ENCODE data around the gene ISG20. TPM values are rescaled to one million over a fixed set of nuclear protein-coding genes. Genes with fewer than 3 reads are reported as not detected.

The ISG20 gene
- total RNA-seq, 1 donor from 2014 or later, result 34.9 TPM

DNA sequence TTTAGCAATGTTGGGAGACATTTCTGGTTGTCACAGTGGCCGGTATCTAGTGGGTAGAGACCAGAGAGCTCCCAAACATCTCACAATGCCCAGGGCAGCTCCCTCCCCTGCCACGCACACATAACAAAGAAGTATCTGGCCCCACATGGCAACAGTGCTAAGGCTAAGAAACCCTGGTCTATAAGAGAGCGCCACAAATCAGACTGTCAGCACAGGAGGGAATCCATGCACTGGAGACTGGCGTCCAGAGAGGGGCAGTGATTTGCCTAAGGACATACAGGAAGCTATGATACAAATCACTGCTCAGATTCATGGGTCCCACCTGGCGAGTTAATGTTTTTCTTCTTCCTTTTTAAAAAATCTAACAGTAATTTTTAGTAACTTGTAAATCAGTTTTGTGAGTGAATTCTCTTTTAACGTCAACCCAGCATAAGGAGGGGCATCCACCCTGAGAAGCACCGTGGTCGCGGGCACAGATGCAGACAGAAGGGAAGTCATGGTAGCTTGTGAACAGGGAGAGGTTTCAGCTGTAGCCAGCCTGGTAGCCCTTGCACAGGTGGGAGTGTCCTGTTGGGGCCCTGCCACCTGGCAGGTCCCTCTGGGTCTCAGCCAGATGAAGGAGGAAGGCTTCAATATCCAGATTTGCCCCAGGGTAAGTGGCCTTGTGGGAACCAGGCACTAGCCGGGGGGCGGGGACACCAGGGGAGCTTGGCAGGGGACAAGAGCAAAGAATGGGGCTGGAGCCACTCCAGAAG, 8.7 kb downstream of the ISG20 start:
- peaks cover 38% of the 10 kb centered on the region for H3K36me3 Mint-ChIP-seq (ENCODE audit: low read depth)

GRCh38 chr15:88648357-88649214, 9.8 kb downstream of the ISG20 start:
- intact Hi-C loops (cut with micrococcal nuclease), result no loop called here
- H3K9me3 Mint-ChIP-seq, result no peaks in the 10 kb centered on the region
- DNase-seq (ENCODE audit: low spot score), result no peak

More for the DNA sequence above, 8.7 kb downstream of the ISG20 start:
- Mint-ChIP-seq H3K27me3 (ENCODE audit: insufficient read depth) (no peaks in the 10 kb centered on the region), H3K27ac (peak overlapping the region; percentile 67), H3K9me3 (no peaks in the 10 kb centered on the region), H3K4me3 (peak overlapping the region; percentile 7), H3K4me1 (ENCODE audit: low read depth) (peaks cover 65% of the 10 kb centered on the region)
- intact Hi-C loops (cut with micrococcal nuclease), result no loop called here
- DNase-seq (ENCODE audit: low spot score), result no peak

DNA sequence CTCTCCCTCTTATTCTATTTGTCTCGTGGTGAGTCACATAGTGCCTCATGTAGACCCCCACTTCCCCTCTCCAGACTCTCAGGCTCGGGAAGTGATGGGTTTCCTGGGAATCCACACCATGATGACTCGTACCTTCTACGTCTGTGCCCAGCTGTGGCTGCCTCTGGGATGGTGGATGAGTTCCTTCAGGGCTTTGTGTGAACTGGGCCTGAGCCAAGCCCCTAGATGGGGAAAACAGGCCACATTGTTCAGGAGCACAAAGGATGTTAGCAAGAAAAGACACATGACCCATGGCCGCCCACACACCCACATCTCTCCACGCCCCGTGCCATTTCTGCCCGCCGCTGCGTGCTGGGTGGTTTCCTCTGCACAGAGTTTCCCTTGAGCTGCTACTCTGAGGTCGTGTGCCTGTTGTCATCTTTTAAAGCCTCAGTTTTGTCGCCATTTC, 10.5 kb downstream of the ISG20 start:
- Mint-ChIP-seq H3K9me3 (no peaks in the 10 kb centered on the region), H3K36me3 (ENCODE audit: low read depth) (peaks cover 38% of the 10 kb centered on the region), H3K27me3 (ENCODE audit: insufficient read depth) (no peaks in the 10 kb centered on the region), H3K27ac (peak overlapping the region; percentile 85), H3K4me3 (peak overlapping the region; percentile 78), H3K4me1 (ENCODE audit: low read depth) (peaks cover 63% of the 10 kb centered on the region)
- peak; percentile 52 for DNase-seq (ENCODE audit: low spot score)
- intact Hi-C loops (cut with micrococcal nuclease), result no loop called here

More at GRCh38 chr15:88648357-88649214, 9.8 kb downstream of the ISG20 start:
- Mint-ChIP-seq H3K27ac (peak overlapping the region; percentile 85), H3K4me1 (ENCODE audit: low read depth) (peaks cover 69% of the 10 kb centered on the region), H3K4me3 (peak overlapping the region; percentile 78), H3K27me3 (ENCODE audit: insufficient read depth) (no peaks in the 10 kb centered on the region), H3K36me3 (ENCODE audit: low read depth) (peaks cover 43% of the 10 kb centered on the region)

- Mint-ChIP-seq H3K4me3 (peak overlapping the region; percentile 78), H3K27ac (peak overlapping the region; percentile 85), H3K27me3 (ENCODE audit: insufficient read depth) (no peaks in the 10 kb centered on the region), H3K4me1 (ENCODE audit: low read depth) (peaks cover 58% of the 10 kb centered on the region), H3K9me3 (no peaks in the 10 kb centered on the region), H3K36me3 (ENCODE audit: low read depth) (peaks cover 40% of the 10 kb centered on the region)
- intact Hi-C loops (cut with micrococcal nuclease), result no loop called here
- DNase-seq (ENCODE audit: low spot score), result no peak
Observed at GRCh38 chr15:88649753-88650551, 11.1 kb downstream of the ISG20 start.

- Mint-ChIP-seq H3K4me1 (ENCODE audit: low read depth) (peaks cover 52% of the 10 kb centered on the region), H3K36me3 (ENCODE audit: low read depth) (peaks cover 38% of the 10 kb centered on the region), H3K4me3 (no peak overlapping the region), H3K9me3 (no peaks in the 10 kb centered on the region), H3K27ac (no peak overlapping the region), H3K27me3 (ENCODE audit: insufficient read depth) (no peaks in the 10 kb centered on the region)
- intact Hi-C loops (cut with micrococcal nuclease), result no loop called here
- no peak for DNase-seq (ENCODE audit: low spot score)
Observed at GRCh38 chr15:88650556-88650955, 11.7 kb downstream of the ISG20 start.

DNA sequence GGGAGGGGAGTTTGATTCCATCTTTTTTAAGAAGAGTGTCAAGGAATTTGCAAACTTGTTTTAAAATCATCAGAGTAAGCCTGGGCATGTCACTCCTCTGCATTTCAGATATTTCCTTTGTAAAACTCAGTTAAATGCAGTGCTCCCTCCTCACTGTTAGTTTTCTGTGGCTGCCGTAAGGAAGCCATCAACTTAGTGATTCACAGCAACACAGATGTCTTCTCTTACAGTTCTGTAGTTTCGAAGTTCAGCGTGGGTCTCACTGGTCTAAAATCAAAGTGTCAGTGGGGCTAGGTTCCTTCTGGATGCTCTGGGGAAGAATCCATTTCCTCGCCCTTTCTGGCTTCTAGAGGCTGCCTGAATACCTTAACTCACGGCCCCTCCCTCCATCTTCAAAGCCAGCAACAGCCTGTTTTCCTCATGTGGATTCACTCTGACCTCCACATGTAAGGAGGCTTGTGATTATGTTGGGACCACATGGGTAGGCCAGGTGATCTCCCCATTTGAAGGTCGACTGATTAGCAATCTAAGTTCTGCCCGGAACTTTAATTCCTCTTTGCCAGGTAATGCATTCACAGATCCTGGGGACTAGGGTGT, 12.4 kb downstream of the ISG20 start:
- Mint-ChIP-seq H3K36me3 (ENCODE audit: low read depth) (peaks cover 31% of the 10 kb centered on the region), H3K4me3 (no peak overlapping the region), H3K27me3 (ENCODE audit: insufficient read depth) (no peaks in the 10 kb centered on the region), H3K27ac (no peak overlapping the region), H3K9me3 (no peaks in the 10 kb centered on the region), H3K4me1 (ENCODE audit: low read depth) (peaks cover 45% of the 10 kb centered on the region)
- no peak for DNase-seq (ENCODE audit: low spot score)
- intact Hi-C loops (cut with micrococcal nuclease), result no loop called here

- DNase-seq (ENCODE audit: low spot score), result no peak
- H3K27ac Mint-ChIP-seq, result no peak overlapping the region
- no peaks in the 10 kb centered on the region for H3K27me3 Mint-ChIP-seq (ENCODE audit: insufficient read depth)
- no peaks in the 10 kb centered on the region for H3K9me3 Mint-ChIP-seq
- H3K36me3 Mint-ChIP-seq (ENCODE audit: low read depth), result peaks cover 28% of the 10 kb centered on the region
- no peak overlapping the region for H3K4me3 Mint-ChIP-seq
- H3K4me1 Mint-ChIP-seq (ENCODE audit: low read depth), result peaks cover 42% of the 10 kb centered on the region
- intact Hi-C loops (cut with micrococcal nuclease), result no loop called here
Observed at GRCh38 chr15:88651971-88652370, 13.2 kb downstream of the ISG20 start.

DNA sequence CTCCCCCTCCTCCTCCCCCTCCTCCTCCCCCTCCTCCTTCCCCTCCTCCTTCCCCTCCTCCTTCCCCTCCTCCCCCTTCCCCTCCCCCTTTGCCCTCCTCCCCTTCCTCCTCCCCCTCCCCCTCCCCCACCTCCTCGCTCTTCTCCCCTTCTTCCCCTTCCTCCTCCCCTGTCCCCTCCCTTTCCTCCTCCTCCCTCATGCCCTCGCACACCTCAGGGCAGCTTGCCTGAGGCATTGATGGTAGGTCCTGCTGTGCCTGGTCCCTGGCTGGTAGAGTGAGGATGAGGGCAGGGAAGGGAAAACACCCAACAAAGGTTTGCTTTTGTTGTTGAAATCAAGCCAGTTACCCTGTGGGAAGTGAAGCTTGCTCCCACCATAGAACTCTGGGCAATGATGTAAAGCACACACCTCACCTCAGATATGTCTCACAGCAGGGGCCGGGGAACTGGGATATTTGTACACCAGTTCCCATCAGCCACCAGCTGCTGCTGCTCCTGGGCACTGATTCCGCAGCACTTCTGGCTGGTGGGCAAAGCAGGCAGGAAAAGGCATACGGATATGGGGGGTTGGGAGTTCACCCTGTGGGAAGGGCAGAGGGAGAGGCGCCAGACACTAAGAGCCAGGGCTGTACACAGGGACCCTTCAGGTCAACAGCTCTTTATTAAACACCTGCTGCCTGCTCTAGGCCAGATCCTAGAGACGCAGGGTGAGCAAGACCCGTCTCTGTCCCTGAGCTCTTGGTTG, 13.8 kb downstream of the ISG20 start:
- intact Hi-C loops (cut with micrococcal nuclease), result no loop called here
- Mint-ChIP-seq H3K27me3 (ENCODE audit: insufficient read depth) (no peaks in the 10 kb centered on the region), H3K27ac (peak overlapping the region; percentile 72), H3K4me3 (no peak overlapping the region), H3K4me1 (ENCODE audit: low read depth) (peaks cover 36% of the 10 kb centered on the region), H3K36me3 (ENCODE audit: low read depth) (peaks cover 23% of the 10 kb centered on the region), H3K9me3 (no peaks in the 10 kb centered on the region)
- DNase-seq (ENCODE audit: low spot score), result no peak

DNA sequence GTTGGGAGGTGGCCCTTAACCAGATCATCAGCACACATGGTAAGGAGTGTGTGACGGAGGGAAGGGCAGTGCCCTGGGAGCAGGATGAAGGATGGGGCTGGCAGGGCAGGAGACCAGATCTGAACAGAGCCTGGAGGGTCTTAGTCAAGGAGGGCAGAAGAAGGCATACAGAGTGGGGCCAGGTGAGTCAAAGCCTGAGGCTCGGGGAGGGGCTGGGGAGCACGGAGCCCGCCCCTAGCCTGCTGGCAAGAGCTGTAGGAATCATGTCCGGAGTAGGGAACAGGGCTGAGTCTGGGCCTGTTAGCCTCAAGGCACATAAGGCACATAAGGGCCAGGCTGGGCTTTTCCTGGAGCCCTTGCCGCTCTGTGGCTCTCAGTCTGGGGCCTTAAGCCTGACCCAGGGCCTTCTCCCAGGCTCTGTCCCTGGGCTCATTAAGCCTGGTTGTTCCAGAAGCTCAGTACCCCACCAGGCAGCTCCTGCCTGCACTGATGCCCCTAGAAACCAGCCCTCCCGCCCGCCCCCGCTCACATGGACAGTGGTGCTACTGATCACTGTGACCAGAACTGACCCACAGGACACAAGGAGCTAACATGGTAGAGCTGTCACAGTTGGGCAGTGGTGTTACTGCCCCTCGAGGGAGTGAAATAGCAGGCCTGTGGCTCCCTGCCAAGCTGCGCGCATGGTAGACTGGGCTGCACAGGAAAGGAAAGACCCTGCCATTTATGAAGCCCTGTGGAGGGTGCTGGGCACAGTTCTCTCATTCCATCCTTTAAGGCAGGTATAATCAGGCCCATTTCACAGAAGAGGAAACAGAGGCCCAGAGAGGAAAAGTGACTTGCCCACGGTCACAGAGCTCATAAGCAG, 14.6 kb downstream of the ISG20 start:
- H3K4me3 Mint-ChIP-seq, result no peak overlapping the region
- H3K36me3 Mint-ChIP-seq (ENCODE audit: low read depth), result peaks cover 21% of the 10 kb centered on the region
- H3K27me3 Mint-ChIP-seq (ENCODE audit: insufficient read depth), result no peaks in the 10 kb centered on the region
- peak overlapping the region; percentile 72 for H3K27ac Mint-ChIP-seq
- H3K9me3 Mint-ChIP-seq, result no peaks in the 10 kb centered on the region
- no peak for DNase-seq (ENCODE audit: low spot score)
- intact Hi-C loops (cut with micrococcal nuclease), result no loop called here
- H3K4me1 Mint-ChIP-seq (ENCODE audit: low read depth), result peaks cover 28% of the 10 kb centered on the region

GRCh38 chr15:88654430-88655102, 15.8 kb downstream of the ISG20 start:
- H3K4me3 Mint-ChIP-seq, result no peak overlapping the region
- intact Hi-C loops (cut with micrococcal nuclease), result no loop called here
- DNase-seq (ENCODE audit: low spot score), result no peak
- H3K9me3 Mint-ChIP-seq, result no peaks in the 10 kb centered on the region
- peaks cover 12% of the 10 kb centered on the region for H3K36me3 Mint-ChIP-seq (ENCODE audit: low read depth)
- H3K4me1 Mint-ChIP-seq (ENCODE audit: low read depth), result peaks cover 16% of the 10 kb centered on the region
- H3K27ac Mint-ChIP-seq, result no peak overlapping the region
- no peaks in the 10 kb centered on the region for H3K27me3 Mint-ChIP-seq (ENCODE audit: insufficient read depth)

DNA sequence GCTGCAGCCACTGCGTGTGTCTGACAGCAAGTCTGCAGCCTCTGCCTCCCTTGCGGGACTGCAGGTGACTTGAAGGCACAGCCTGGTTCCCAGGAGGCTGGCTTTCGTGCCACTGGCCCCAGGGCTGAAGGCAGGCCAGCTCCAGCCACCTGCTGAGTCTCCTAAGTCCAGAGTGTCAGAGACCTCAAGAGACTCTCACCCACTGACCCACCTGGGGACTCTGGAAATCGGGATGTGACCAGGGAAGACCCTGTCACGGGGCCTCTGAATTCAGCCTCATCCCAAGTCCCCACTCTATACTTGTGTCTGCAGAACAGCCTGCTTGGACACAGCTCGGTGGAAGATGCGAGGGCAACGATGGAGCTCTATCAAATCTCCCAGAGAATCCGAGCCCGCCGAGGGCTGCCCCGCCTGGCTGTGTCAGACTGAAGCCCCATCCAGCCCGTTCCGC, 16.3 kb downstream of the ISG20 start:
- H3K9me3 Mint-ChIP-seq, result no peaks in the 10 kb centered on the region
- H3K27ac Mint-ChIP-seq, result no peak overlapping the region
- intact Hi-C loops (cut with micrococcal nuclease), result no loop called here
- no peak for DNase-seq (ENCODE audit: low spot score)
- no peak overlapping the region for H3K4me3 Mint-ChIP-seq
- H3K36me3 Mint-ChIP-seq (ENCODE audit: low read depth), result peaks cover 11% of the 10 kb centered on the region
- peaks cover 14% of the 10 kb centered on the region for H3K4me1 Mint-ChIP-seq (ENCODE audit: low read depth)
- H3K27me3 Mint-ChIP-seq (ENCODE audit: insufficient read depth), result no peaks in the 10 kb centered on the region
